Fibroblast of villous mesenchyme (primary cell): ENCODE results near the gene MUC6. TPM values are rescaled to one million over a fixed set of nuclear protein-coding genes. Genes with fewer than 3 reads are reported as not detected.
A peak's percentile ranks its signal among the peaks of the same experiment; 100 is the strongest.

ENCODE experiments used
- DNase-seq: peaks from one replicate; pipeline ENCODE4 v3.0.0-alpha.2; 2010; ENCODE audit warnings: low read depth
- H3K4me3 ChIP-seq: 2 replicates; pipeline ENCODE4 v1.5.1; 2011; ENCODE audit warnings: low read depth, mild to moderate bottlenecking, low read length
- CTCF ChIP-seq: IDR thresholded peaks from 2 replicates; pipeline ENCODE4 v1.5.1; 2012; ENCODE audit warnings: low read depth, mild to moderate bottlenecking, low read length; ENCODE audit not compliant: insufficient read depth
- total RNA-seq: library from RNA; depleted of rRNA; stranded (reverse); fragments of >200 nt; gene quantifications from 2 replicates; pipeline ENCODE4 v1.2.3, GENCODE V29; 2012

The MUC6 gene
- total RNA-seq, 1 donor, result not detected

- no peak for DNase-seq
- H3K4me3 ChIP-seq, result no peak overlapping the region
- TF ChIP-seq CTCF, result no peak
These were observed 18.7 kb upstream of the MUC6 start for GRCh38 chr11:1055109-1055703.

- no peak for TF ChIP-seq CTCF
- no peak overlapping the region for H3K4me3 ChIP-seq
- peak; percentile 22 for DNase-seq
These were observed 17.9 kb upstream of the MUC6 start for GRCh38 chr11:1054143-1055108.

- no peak for DNase-seq
- TF ChIP-seq CTCF, result no peak
- no peak overlapping the region for H3K4me3 ChIP-seq
These were observed 16.8 kb upstream of the MUC6 start for GRCh38 chr11:1053121-1053901.

- no peak for TF ChIP-seq CTCF
- no peak overlapping the region for H3K4me3 ChIP-seq
- DNase-seq, result no peak
These were observed 15.9 kb upstream of the MUC6 start for GRCh38 chr11:1052133-1053011.

- no peak for TF ChIP-seq CTCF
- no peak for DNase-seq
- H3K4me3 ChIP-seq, result no peak overlapping the region
These were observed 15.0 kb upstream of the MUC6 start for GRCh38 chr11:1051356-1052132.
